SU-DHL-6 (cell line): Measurements from ENCODE around the gene RABL2B.
"Not testable (repeated sequence)": the region's sequence is repeated elsewhere in the genome, so short reads cannot be mapped to it uniquely, and the experiment has no call there.

ENCODE experiments used
- H2AFZ ChIP-seq: fragments of 200-600 bp; sonication (generic); 2 replicates; pipeline ENCODE4 v1.6.1; 2014; ENCODE audit warnings: low read depth, mild to moderate bottlenecking, moderate library complexity, mixed read lengths, antibody characterized with exemption, low read length; ENCODE audit not compliant: severe bottlenecking
- H3F3A ChIP-seq: fragments of 200-600 bp; shearing (Covaris generic); 2 replicates; pipeline ENCODE4 v1.6.0; 2016; ENCODE audit warnings: antibody characterized with exemption, mild to moderate bottlenecking; ENCODE audit not compliant: insufficient read depth
- H3K27ac ChIP-seq: fragments of 200-600 bp; sonication (generic); 2 replicates; pipeline ENCODE4 v1.5.1; 2016; ENCODE audit warnings: low read depth, mild to moderate bottlenecking, low read length, moderate library complexity, mixed read lengths
- H3K27me3 ChIP-seq: fragments of 200-600 bp; sonication (generic), shearing (Covaris generic); 2 replicates; pipeline ENCODE4 v1.6.0; 2014; ENCODE audit warnings: mild to moderate bottlenecking, low read length
- H3K36me3 ChIP-seq: fragments of 200-600 bp; sonication (generic); 2 replicates; pipeline ENCODE4 v1.6.1; 2014; ENCODE audit warnings: mild to moderate bottlenecking, low read length, mixed read lengths
- H3K4me2 ChIP-seq: fragments of 300-600, 200-600 bp; shearing (Covaris generic), sonication (generic); 2 replicates; pipeline ENCODE4 v1.6.0; 2014; ENCODE audit warnings: low read length, low read depth, mild to moderate bottlenecking; ENCODE audit not compliant: poor library complexity, severe bottlenecking
- H3K4me3 ChIP-seq: fragments of 200-600 bp; sonication (generic); 2 replicates; pipeline ENCODE4 v1.5.1; 2014; ENCODE audit warnings: antibody characterized with exemption, low read length, mild to moderate bottlenecking, mixed read lengths; ENCODE audit not compliant: insufficient read depth, poor library complexity, severe bottlenecking
- H3K79me2 ChIP-seq: fragments of 200-600 bp; sonication (generic); 2 replicates; pipeline ENCODE4 v1.6.1; 2014; ENCODE audit warnings: mild to moderate bottlenecking, low read length, moderate library complexity; ENCODE audit not compliant: insufficient read depth
- H3K9ac ChIP-seq: fragments of 200-600 bp; sonication (generic); 2 replicates; pipeline ENCODE4 v1.7.0; 2014; ENCODE audit warnings: mild to moderate bottlenecking, low read length
- H3K9me2 ChIP-seq: fragments of 200-600 bp; sonication (generic); replicated peaks from 2 replicates; pipeline ENCODE4 v1.6.1; 2014; ENCODE audit warnings: low read length; ENCODE audit not compliant: insufficient read depth
- H3K9me3 ChIP-seq: fragments of 200-600 bp; sonication (generic); 2 replicates; pipeline ENCODE4 v1.6.1; 2014; ENCODE audit warnings: low read length, mixed read lengths; ENCODE audit not compliant: insufficient read depth
- H4K20me1 ChIP-seq: fragments of 200-600 bp; sonication (generic); 2 replicates; pipeline ENCODE4 v1.6.1; 2014; ENCODE audit warnings: low read depth, mild to moderate bottlenecking, antibody characterized with exemption, low read length, moderate library complexity, mixed read lengths
- TF ChIP-seq, protein P1 (sequence below): fragments of 200-600 bp; sonication (generic); IDR thresholded peaks from one replicate; pipeline ENCODE4 v1.5.1; 2017; ENCODE audit warnings: antibody characterized with exemption, mild to moderate bottlenecking, low read length, moderate library complexity; ENCODE audit not compliant: insufficient read depth, poor library complexity, severe bottlenecking

RABL2B gene

DNA sequence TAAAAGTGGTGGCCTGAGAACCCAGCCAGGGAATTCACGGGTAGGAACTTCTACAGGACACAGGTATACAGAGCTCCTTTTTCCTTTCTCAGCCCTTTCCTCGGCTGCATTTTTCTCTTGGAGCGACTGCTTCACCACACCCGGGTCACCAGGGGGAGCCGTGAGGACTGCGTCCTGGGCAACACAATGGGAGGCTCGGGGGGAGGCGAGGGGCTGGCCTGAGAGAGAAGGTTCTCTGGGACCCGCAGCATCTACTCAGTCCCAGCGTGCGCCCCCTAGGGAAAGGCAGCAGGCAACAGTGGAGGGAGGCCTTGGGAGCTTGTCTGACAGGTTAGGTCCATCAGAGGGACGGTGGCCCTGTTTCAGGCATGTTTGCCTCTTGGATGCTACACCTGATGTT, 8.3 kb downstream of the RABL2B start:
- not testable (repeated sequence) for H3K27ac ChIP-seq, H2AFZ ChIP-seq, H3K79me2 ChIP-seq, H4K20me1 ChIP-seq, H3K4me3 ChIP-seq, H3K27me3 ChIP-seq, H3K36me3 ChIP-seq, H3F3A ChIP-seq, H3K9me3 ChIP-seq, H3K9ac ChIP-seq, H3K9me2 ChIP-seq, H3K4me2 ChIP-seq
- TF ChIP-seq, protein P1, sequence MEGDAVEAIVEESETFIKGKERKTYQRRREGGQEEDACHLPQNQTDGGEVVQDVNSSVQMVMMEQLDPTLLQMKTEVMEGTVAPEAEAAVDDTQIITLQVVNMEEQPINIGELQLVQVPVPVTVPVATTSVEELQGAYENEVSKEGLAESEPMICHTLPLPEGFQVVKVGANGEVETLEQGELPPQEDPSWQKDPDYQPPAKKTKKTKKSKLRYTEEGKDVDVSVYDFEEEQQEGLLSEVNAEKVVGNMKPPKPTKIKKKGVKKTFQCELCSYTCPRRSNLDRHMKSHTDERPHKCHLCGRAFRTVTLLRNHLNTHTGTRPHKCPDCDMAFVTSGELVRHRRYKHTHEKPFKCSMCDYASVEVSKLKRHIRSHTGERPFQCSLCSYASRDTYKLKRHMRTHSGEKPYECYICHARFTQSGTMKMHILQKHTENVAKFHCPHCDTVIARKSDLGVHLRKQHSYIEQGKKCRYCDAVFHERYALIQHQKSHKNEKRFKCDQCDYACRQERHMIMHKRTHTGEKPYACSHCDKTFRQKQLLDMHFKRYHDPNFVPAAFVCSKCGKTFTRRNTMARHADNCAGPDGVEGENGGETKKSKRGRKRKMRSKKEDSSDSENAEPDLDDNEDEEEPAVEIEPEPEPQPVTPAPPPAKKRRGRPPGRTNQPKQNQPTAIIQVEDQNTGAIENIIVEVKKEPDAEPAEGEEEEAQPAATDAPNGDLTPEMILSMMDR = peak; percentile 28

DNA sequence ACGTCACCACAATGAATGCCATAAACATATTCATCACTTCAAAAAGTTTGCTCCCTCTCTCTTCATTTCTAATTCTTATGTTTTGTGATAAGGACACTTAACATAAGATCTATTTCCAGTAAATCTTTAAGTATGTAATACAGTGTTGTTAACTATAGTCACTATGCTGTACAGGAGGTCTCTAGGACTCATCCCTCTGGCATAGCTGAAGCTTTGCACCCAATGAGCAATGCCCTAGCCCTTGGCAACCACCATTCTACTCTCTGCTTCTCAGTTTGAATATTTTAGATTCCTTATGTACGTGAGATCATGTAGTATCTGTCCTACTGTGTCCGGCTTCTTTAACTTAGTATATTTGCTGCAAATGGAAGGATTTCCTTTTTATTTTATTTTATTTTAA, 19.1 kb downstream of the RABL2B start:
- not testable (repeated sequence) for H3K9me3 ChIP-seq, H3K27me3 ChIP-seq, H3K4me3 ChIP-seq, H2AFZ ChIP-seq, H3K9ac ChIP-seq, H3K36me3 ChIP-seq, H3K79me2 ChIP-seq, H3F3A ChIP-seq, H3K9me2 ChIP-seq, H3K27ac ChIP-seq, H3K4me2 ChIP-seq, H4K20me1 ChIP-seq

DNA sequence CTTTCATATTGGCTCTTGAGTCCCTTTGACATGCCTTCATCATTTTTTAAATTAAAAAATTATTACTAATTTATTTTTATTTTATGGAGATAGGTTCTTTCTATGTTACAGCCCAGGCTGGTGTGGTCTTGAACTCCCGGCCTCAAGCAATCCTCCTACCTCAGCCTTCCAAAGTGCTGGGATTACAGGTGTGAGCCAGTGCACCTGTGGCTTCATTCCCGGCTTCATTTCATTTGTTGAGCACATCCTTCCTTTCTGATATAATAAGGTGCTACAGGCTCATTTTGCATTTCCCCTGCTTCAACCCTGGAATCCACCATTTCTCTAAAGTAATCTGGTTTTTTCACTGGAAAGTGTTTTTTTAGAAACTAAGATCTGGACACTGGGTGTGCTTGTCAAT, 21.6 kb downstream of the RABL2B start:
- H2AFZ ChIP-seq, H3F3A ChIP-seq, H3K9ac ChIP-seq, H3K9me3 ChIP-seq, H3K27ac ChIP-seq, H3K36me3 ChIP-seq, H3K4me2 ChIP-seq, H3K9me2 ChIP-seq, H3K27me3 ChIP-seq, H4K20me1 ChIP-seq, H3K79me2 ChIP-seq, H3K4me3 ChIP-seq: not testable (repeated sequence)

DNA sequence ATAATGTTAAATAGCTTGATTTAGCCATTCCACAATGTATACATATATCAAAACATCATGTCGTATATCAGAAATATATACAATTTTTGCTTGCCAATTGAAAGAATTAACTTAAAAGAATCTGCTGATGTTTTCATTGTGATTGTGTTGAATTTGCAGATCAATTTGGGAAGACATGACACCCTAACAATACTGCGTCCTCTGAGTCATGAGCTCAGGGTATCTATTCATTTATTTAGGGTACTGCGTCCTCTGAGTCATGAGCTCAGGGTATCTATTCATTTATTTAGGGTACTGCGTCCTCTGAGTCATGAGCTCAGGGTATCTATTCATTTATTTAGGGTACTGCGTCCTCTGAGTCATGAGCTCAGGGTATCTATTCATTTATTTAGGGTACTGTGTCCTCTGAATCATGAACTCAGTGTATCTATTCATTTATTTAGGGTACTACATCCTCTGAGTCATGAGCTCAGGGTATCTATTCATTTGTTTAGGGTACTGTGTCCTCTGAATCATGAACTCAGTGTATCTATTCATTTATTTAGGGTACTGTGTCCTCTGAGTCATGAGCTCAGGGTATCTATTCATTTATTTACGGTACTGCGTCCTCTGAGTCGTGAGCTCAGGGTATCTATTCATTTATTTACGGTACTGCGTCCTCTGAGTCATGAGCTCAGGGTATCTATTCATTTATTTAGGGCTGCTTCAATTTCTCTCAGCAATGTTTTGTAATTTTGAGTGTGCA, 23.7 kb downstream of the RABL2B start:
- H3K79me2 ChIP-seq, H4K20me1 ChIP-seq, H3K9ac ChIP-seq, H2AFZ ChIP-seq, H3K9me2 ChIP-seq, H3F3A ChIP-seq, H3K27me3 ChIP-seq, H3K36me3 ChIP-seq, H3K27ac ChIP-seq, H3K9me3 ChIP-seq, H3K4me3 ChIP-seq, H3K4me2 ChIP-seq: not testable (repeated sequence)

GRCh38 chr22:50756949-50757491, 26.4 kb downstream of the RABL2B start:
- H3K36me3 ChIP-seq, H3K9me3 ChIP-seq, H3K27me3 ChIP-seq, H4K20me1 ChIP-seq, H3K79me2 ChIP-seq, H3F3A ChIP-seq, H3K9me2 ChIP-seq: not testable (repeated sequence)
- Histone ChIP-seq H3K9ac (peak overlapping the region; percentile 41; the same call in 1 of the 2 replicates), H3K27ac (0 out of 2 replicates have a peak overlapping the region, but pooled peaks have one; percentile 23), H3K4me3 (peak overlapping the region; percentile 48), H2AFZ (peak overlapping the region; percentile 69), H3K4me2 (peak overlapping the region; percentile 65)

DNA sequence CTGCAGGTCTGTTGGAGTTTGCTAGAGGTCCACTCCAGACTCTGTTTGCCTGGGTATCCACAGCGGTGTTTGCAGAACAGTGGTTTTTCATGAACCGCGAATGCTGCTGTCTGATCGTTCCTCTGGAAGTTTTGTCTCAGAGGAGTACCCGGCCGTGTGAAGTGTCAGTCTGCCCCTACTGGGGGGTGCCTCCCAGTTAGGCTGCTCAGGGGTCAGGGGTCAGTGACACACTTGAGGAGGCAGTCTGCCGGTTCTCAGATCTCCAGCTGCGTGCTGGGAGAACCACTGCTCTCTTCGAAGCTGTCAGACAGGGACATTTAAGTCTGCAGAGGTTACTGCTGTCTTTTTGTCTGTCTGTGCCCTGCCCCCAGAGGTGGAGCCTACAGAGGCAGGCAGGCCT, 27.0 kb downstream of the RABL2B start:
- H3K9me3 ChIP-seq, H3K27me3 ChIP-seq, H3K36me3 ChIP-seq, H3K27ac ChIP-seq, H4K20me1 ChIP-seq, H3K79me2 ChIP-seq, H3K4me2 ChIP-seq, H3K9ac ChIP-seq, H3K4me3 ChIP-seq, H3K9me2 ChIP-seq, H2AFZ ChIP-seq, H3F3A ChIP-seq: not testable (repeated sequence)

GRCh38 chr22:50755251-50755650, 28.2 kb downstream of the RABL2B start:
- H3K9ac ChIP-seq, H3K4me3 ChIP-seq, H2AFZ ChIP-seq, H3K27ac ChIP-seq, H3K4me2 ChIP-seq, H4K20me1 ChIP-seq, H3K9me3 ChIP-seq, H3K27me3 ChIP-seq, H3K9me2 ChIP-seq, H3F3A ChIP-seq, H3K79me2 ChIP-seq, H3K36me3 ChIP-seq: not testable (repeated sequence)
